CD4-positive, alpha-beta T cell treated with Interferon alpha-2 for 1 hour (primary cell): ENCODE results near the gene RASSF6.
A peak's percentile ranks its signal among the peaks of the same experiment; 100 is the strongest.
"Not testable (repeated sequence)": the region's sequence is repeated elsewhere in the genome, so short reads cannot be mapped to it uniquely, and the experiment has no call there.

Source experiments
- DNase-seq, 2 donors: peaks; one replicate each; pipeline ENCODE4 v3.0.0-alpha.2; 2020 to 2022

RASSF6 gene

GRCh38 chr4:73575660-73576059, 44.6 kb downstream of the RASSF6 start:
- no peak for DNase-seq

GRCh38 chr4:73573794-73574528, 46.3 kb downstream of the RASSF6 start:
- peak; percentile 18 to 19 for DNase-seq

GRCh38 chr4:73550865-73551264, 69.4 kb downstream of the RASSF6 start:
- DNase-seq: not testable (repeated sequence)

GRCh38 chr4:73544620-73545019, 75.6 kb downstream of the RASSF6 start:
- no peak for DNase-seq

- DNase-seq: no peak
Measured at GRCh38 chr4:73541251-73541650, 79.0 kb downstream of the RASSF6 start.

GRCh38 chr4:73540826-73541225, 79.4 kb downstream of the RASSF6 start:
- no peak for DNase-seq

GRCh38 chr4:73539386-73539785, 80.8 kb downstream of the RASSF6 start:
- DNase-seq: no peak

GRCh38 chr4:73538162-73538561, 82.1 kb downstream of the RASSF6 start:
- DNase-seq: no peak

GRCh38 chr4:73533515-73534422, 86.5 kb downstream of the RASSF6 start:
- no peak for DNase-seq

GRCh38 chr4:73528171-73528570, 92.1 kb downstream of the RASSF6 start:
- no peak for DNase-seq

- no peak for DNase-seq
Measured at GRCh38 chr4:73527196-73527595, 93.0 kb downstream of the RASSF6 start.

GRCh38 chr4:73525611-73526010, 94.6 kb downstream of the RASSF6 start:
- DNase-seq: no peak

- no peak for DNase-seq
Measured at GRCh38 chr4:73523126-73523525, 97.1 kb downstream of the RASSF6 start.
